ENCODE results near the gene HMX2.

Gene HMX2

GRCh38 chr10:123139165-123139520 is 8.8 kb upstream of the HMX2 start:
- DNase-seq (ENCODE audit: low read depth in 2 of 2, low spot score in 1 of 2): no peak

GRCh38 chr10:123139521-123140163 is 8.3 kb upstream of the HMX2 start:
- no peak for DNase-seq (ENCODE audit: low read depth in 2 of 2, low spot score in 1 of 2)

GRCh38 chr10:123140164-123140982 is 7.6 kb upstream of the HMX2 start:
- DNase-seq (ENCODE audit: low read depth in 2 of 2, low spot score in 1 of 2): no peak

- no peak for DNase-seq (ENCODE audit: low read depth in 2 of 2, low spot score in 1 of 2)
These were observed 6.9 kb upstream of the HMX2 start for GRCh38 chr10:123140983-123141390.

GRCh38 chr10:123141791-123142700 is 5.9 kb upstream of the HMX2 start:
- no peak for DNase-seq (ENCODE audit: low read depth in 2 of 2, low spot score in 1 of 2)

- no peak for DNase-seq (ENCODE audit: low read depth in 2 of 2, low spot score in 1 of 2)
These were observed 5.2 kb upstream of the HMX2 start for GRCh38 chr10:123142701-123143161.

- no peak for DNase-seq (ENCODE audit: low read depth in 2 of 2, low spot score in 1 of 2)
These were observed 4.6 kb upstream of the HMX2 start for GRCh38 chr10:123143162-123143824.

- DNase-seq (ENCODE audit: low read depth in 2 of 2, low spot score in 1 of 2): no peak
These were observed 4.1 kb upstream of the HMX2 start for GRCh38 chr10:123143825-123144168.

- no peak for DNase-seq (ENCODE audit: low read depth in 2 of 2, low spot score in 1 of 2)
These were observed 3.0 kb upstream of the HMX2 start for GRCh38 chr10:123144697-123145541.

- no peak for DNase-seq (ENCODE audit: low read depth in 2 of 2, low spot score in 1 of 2)
These were observed 2.4 kb upstream of the HMX2 start for GRCh38 chr10:123145542-123146012.

- DNase-seq (ENCODE audit: low read depth in 2 of 2, low spot score in 1 of 2): no peak
These were observed 1.7 kb upstream of the HMX2 start for GRCh38 chr10:123146013-123146893.

- no peak for DNase-seq (ENCODE audit: low read depth in 2 of 2, low spot score in 1 of 2)
These were observed 872 bp upstream of the HMX2 start for GRCh38 chr10:123146894-123147634.

- DNase-seq (ENCODE audit: low read depth in 2 of 2, low spot score in 1 of 2): no peak
These were observed 652 bp downstream of the HMX2 start for GRCh38 chr10:123148414-123149161.

GRCh38 chr10:123149162-123149567 is 1.2 kb downstream of the HMX2 start:
- no peak for DNase-seq (ENCODE audit: low read depth in 2 of 2, low spot score in 1 of 2)

GRCh38 chr10:123149568-123150270 is 1.8 kb downstream of the HMX2 start:
- no peak for DNase-seq (ENCODE audit: low read depth in 2 of 2, low spot score in 1 of 2)

- DNase-seq (ENCODE audit: low read depth in 2 of 2, low spot score in 1 of 2): no peak
These were observed 2.5 kb downstream of the HMX2 start for GRCh38 chr10:123150271-123150985.
